Thoracic aorta (tissue), 2 donors: ENCODE data around the gene SLC32A1. TPM values are rescaled to one million over a fixed set of nuclear protein-coding genes. Genes with fewer than 3 reads are reported as not detected.

Experiments used
- ATAC-seq: fragments of 150-250 bp; one replicate; pipeline ENCODE4 v1.8.0; 2017; ENCODE audit warnings: low read depth; ENCODE audit not compliant: insufficient number of reproducible peaks, low FRiP score
- DNase-seq: peaks from one replicate; pipeline ENCODE4 v3.0.0-alpha.2; 2020; ENCODE audit warnings: low spot score
- H3K27ac ChIP-seq, 2 donors: fragments of 200-600 bp; sonication (generic); 1 replicate in 1 of 2; 2 replicates in 1 of 2; pipeline ENCODE4 v1.5.1; 2016; ENCODE audit warnings: mild to moderate bottlenecking in 2 of 2, moderate library complexity in 2 of 2
- H3K27me3 ChIP-seq: fragments of 200-600 bp; sonication (generic); replicated peaks from 2 replicates; pipeline ENCODE4 v1.6.0; 2016; ENCODE audit warnings: mild to moderate bottlenecking; ENCODE audit not compliant: insufficient read depth
- H3K36me3 ChIP-seq: fragments of 200-600 bp; sonication (generic); one replicate; pipeline ENCODE4 v1.5.1; 2016
- H3K4me1 ChIP-seq, 2 donors: fragments of 200-600 bp; sonication (generic); 1 replicate in 1 of 2; 2 replicates in 1 of 2; pipeline versions ENCODE4 v1.5.1 to v1.6.0; 2016; ENCODE audit warnings: low read depth in 2 of 2, mild to moderate bottlenecking in 1 of 2; ENCODE audit not compliant: control insufficient read depth in 1 of 2
- H3K4me3 ChIP-seq: fragments of 200-600 bp; sonication (generic); 2 replicates; pipeline ENCODE4 v1.5.1; 2016; ENCODE audit warnings: mild to moderate bottlenecking
- H3K9me3 ChIP-seq: fragments of 200-600 bp; sonication (generic); 2 replicates; pipeline ENCODE4 v1.5.1; 2016
- CTCF ChIP-seq: fragments of 200-600 bp; sonication (generic); IDR thresholded peaks from one replicate; pipeline ENCODE4 v1.5.1; 2019; ENCODE audit warnings: antibody characterized with exemption
- total RNA-seq, 2 donors: library from RNA; depleted of rRNA; stranded (reverse); fragments of >200 nt; gene quantifications; one replicate each; pipeline versions ENCODE4 v1.1.0 to v1.2.3, GENCODE V29; 2016

The SLC32A1 gene, protein sequence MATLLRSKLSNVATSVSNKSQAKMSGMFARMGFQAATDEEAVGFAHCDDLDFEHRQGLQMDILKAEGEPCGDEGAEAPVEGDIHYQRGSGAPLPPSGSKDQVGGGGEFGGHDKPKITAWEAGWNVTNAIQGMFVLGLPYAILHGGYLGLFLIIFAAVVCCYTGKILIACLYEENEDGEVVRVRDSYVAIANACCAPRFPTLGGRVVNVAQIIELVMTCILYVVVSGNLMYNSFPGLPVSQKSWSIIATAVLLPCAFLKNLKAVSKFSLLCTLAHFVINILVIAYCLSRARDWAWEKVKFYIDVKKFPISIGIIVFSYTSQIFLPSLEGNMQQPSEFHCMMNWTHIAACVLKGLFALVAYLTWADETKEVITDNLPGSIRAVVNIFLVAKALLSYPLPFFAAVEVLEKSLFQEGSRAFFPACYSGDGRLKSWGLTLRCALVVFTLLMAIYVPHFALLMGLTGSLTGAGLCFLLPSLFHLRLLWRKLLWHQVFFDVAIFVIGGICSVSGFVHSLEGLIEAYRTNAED
- total RNA-seq = not detected

DNA sequence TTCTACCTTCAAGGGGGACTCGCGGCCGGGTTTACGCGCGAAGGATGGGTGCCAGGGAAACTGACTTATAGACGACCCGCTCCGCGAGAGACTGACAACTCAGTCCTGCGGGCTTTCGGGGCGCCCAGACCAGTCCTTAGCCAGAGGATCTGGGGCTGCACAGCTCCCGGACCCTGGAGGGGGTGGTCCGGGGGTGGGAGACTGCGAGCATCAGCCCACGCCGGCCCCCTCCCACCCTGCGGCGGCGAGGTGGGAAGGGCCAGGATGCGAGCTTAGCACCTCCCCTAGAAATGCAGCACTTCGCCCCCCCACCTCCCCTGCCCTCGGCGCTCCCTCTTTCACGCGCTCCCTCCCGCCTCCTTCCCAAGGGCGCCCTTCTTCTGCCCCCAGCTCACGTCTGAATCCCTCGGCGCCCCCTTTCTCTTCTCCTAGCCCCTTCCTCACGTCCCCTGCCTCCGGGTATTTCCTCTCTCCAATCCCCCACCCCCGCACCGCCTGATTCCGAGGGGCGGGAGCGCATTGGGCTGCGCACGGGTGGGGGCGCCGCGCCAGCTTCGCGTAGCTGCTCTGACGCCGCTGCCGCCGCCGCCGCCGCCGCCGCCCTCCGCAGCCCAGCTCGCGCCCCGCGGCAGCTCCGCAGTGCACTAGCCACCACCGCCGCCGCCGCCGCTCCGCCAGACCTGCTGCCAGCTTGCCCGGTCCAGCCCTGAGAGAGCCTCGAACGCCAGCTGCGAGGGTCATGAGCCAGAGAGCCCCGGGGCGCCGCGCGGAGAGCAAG is at the start of gene SLC32A1:
Gene SLC32A1 (plus strand): TSS at position 639 of the 778 bp plus-strand sequence. CDS start 239 bp downstream, outside the sequence.
- Histone ChIP-seq H3K4me3 (no peak within 1 kb of the TSS), H3K9me3 (no peaks in the 10 kb centered on the region), H3K27me3 (peaks cover 39% of the 10 kb centered on the region), H3K4me1 (peaks cover 0 to 18% of the 10 kb centered on the region in 2 donors), H3K36me3 (no peaks in the 10 kb centered on the region), H3K27ac (no peak within 1 kb of the TSS)
- DNase-seq (no peak), ATAC-seq (no peak)
- TF ChIP-seq CTCF = no peak

DNA sequence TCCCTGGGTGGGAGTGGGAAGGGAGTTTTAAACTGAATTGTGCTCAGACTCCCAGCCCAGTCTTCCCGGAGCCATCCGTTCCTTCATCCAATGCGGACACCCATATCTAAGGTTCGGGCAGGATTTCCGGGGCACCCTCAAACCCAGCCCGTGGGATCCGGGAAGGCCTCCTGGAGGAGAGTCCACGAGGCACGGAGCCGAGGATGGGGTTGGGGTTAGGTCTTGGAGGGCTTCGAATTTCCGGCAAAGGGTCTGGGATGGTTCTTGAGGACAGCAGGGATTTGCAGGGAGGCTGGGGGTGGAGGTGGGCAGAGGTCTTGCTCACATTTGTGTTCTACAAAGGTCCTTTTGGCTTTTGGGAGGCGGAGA is 49.5 kb upstream of the SLC32A1 start:
- no peak for TF ChIP-seq CTCF
- Histone ChIP-seq H3K27me3 (no peaks in the 10 kb centered on the region), H3K4me3 (peak overlapping the region; percentile 65), H3K36me3 (no peaks in the 10 kb centered on the region), H3K27ac (no peak overlapping the region), H3K9me3 (no peaks in the 10 kb centered on the region), H3K4me1 (peaks cover 6 to 9% of the 10 kb centered on the region in 2 donors)
- ATAC-seq (no peak), DNase-seq (no peak)

- ATAC-seq (no peak), DNase-seq (no peak)
- H3K9me3 ChIP-seq = no peaks in the 10 kb centered on the region
- H3K36me3 ChIP-seq = no peaks in the 10 kb centered on the region
- TF ChIP-seq CTCF = no peak
- H3K27ac ChIP-seq = no peak overlapping the region
- H3K27me3 ChIP-seq = no peaks in the 10 kb centered on the region
- peaks cover 6 to 9% of the 10 kb centered on the region in 2 donors for H3K4me1 ChIP-seq
- H3K4me3 ChIP-seq = no peak overlapping the region
Observed at GRCh38 chr20:38676576-38676975, 47.7 kb upstream of the SLC32A1 start.

GRCh38 chr20:38680500-38681306 is 43.6 kb upstream of the SLC32A1 start:
- H3K4me3 ChIP-seq = no peak overlapping the region
- TF ChIP-seq CTCF = no peak
- ATAC-seq = no peak
- H3K4me1 ChIP-seq = no peaks in the 10 kb centered on the region
- H3K27ac ChIP-seq = no peak overlapping the region
- no peak for DNase-seq
- no peaks in the 10 kb centered on the region for H3K27me3 ChIP-seq
- H3K9me3 ChIP-seq = no peaks in the 10 kb centered on the region
- no peaks in the 10 kb centered on the region for H3K36me3 ChIP-seq
